Measurements from ENCODE around the gene SLC1A3. TPM values are rescaled to one million over a fixed set of nuclear protein-coding genes. Genes with fewer than 3 reads are reported as not detected.
A peak's percentile ranks its signal among the peaks of the same experiment; 100 is the strongest.

SLC1A3 gene
- total RNA-seq, 2 experiments from 2014 or later: 0.34 to 0.74 TPM

DNA sequence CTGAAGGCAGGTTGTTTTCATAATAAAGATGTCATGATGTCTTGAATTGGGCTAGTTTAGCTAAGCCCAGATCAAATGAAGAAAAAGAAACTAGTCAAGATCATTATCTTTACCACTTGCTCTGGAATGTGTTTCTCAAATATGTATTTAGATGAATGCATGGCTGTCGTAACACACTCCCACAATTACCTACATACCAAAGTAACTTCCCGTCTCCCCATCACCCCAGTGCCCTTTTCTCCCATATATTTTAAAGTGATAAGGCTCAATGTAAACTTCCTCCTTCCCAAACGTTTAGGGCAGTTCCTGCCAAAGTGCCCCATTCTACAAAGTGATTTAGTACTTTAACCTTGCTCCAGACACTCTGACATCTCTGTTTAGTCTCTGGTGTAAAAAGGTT lies 61.4 kb downstream of the SLC1A3 start:
- ChIA-PET CTCF (interaction anchor here (2.3 kb wide), 1 partner anchor 28 kb away, joined by 6 read pairs; no protein-coding TSS in a partner anchor), POLR2A (no interaction called here)
- Mint-ChIP-seq H3K9me3 (no peaks in the 10 kb centered on the region), H3K4me1 (ENCODE audit: low read depth) (no peaks in the 10 kb centered on the region), H3K27ac (no peak overlapping the region), H3K36me3 (ENCODE audit: low read depth) (no peaks in the 10 kb centered on the region), H3K27me3 (peaks cover 3% of the 10 kb centered on the region), H3K4me3 (no peak overlapping the region)
- ATAC-seq (no peak), DNase-seq (no peak)
- intact Hi-C loops (cut with micrococcal nuclease): no loop called here
- TF ChIP-seq, protein P1, sequence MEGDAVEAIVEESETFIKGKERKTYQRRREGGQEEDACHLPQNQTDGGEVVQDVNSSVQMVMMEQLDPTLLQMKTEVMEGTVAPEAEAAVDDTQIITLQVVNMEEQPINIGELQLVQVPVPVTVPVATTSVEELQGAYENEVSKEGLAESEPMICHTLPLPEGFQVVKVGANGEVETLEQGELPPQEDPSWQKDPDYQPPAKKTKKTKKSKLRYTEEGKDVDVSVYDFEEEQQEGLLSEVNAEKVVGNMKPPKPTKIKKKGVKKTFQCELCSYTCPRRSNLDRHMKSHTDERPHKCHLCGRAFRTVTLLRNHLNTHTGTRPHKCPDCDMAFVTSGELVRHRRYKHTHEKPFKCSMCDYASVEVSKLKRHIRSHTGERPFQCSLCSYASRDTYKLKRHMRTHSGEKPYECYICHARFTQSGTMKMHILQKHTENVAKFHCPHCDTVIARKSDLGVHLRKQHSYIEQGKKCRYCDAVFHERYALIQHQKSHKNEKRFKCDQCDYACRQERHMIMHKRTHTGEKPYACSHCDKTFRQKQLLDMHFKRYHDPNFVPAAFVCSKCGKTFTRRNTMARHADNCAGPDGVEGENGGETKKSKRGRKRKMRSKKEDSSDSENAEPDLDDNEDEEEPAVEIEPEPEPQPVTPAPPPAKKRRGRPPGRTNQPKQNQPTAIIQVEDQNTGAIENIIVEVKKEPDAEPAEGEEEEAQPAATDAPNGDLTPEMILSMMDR (IDR thresholded peaks at IDR 0.05): no peak

DNA sequence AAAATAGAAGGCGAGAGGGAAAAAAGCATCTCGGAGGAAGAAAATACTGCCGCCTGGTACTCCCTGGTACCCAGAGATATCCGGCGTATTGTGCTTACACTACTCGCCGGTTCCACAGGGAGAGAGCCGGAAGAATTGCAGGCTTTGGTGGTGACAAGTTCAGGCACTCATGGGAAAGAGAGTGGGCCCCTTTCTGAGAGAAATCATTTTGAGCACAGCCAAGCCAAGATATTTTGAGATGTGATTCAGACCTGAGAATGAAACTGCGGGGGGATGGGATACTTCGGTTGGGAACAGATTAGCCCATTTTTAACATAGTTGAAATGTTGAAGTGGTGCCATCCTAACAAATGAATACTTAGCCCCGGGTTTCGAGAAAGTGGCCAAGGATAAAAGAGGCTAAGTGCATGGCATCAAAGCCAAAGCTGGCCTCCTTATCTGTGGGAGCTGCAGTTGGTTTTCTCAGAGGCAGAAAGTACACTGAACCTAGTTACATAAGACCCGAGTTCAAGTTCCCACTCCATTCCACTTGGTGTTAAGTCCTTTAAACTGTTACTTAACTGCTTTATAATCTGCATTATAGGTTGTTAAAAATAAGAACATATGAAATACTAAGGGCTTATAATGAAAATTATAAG lies 62.7 kb downstream of the SLC1A3 start:
- no peaks in the 10 kb centered on the region for H3K4me1 Mint-ChIP-seq (ENCODE audit: low read depth)
- POLR2A ChIA-PET: interaction anchor here (1.0 kb wide), 1 partner anchor 207 kb away, joined by 3 read pairs; no protein-coding TSS in a partner anchor
- DNase-seq (no peak), ATAC-seq (no peak)
- CTCF ChIA-PET: interaction anchor here (2.3 kb wide), 1 partner anchor 27 kb away, joined by 6 read pairs; no protein-coding TSS in a partner anchor
- H3K27me3 Mint-ChIP-seq: peaks cover 3% of the 10 kb centered on the region
- TF ChIP-seq, protein P1 (IDR thresholded peaks at IDR 0.05): no peak
- H3K36me3 Mint-ChIP-seq (ENCODE audit: low read depth): no peaks in the 10 kb centered on the region
- intact Hi-C loops (cut with micrococcal nuclease): no loop called here
- no peaks in the 10 kb centered on the region for H3K9me3 Mint-ChIP-seq
- H3K27ac Mint-ChIP-seq: no peak overlapping the region
- H3K4me3 Mint-ChIP-seq: no peak overlapping the region

DNA sequence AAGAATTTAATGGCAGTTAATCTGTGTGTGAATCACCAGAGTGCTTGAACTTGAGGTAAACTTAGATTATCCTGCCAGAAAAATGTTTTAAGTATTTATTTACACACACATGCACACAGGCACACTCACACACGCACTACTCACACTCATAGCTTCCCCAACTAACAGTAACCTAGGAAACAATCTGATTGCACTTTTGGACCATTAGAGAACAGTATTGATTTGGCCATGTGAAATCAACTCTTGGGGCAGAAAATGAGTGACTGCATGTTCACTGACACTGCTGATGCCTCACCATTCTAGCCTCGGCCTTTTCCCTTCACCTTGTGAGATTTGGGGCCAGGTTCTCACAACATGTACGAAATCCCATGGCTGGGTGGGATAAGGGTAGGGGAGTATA lies 64.1 kb downstream of the SLC1A3 start:
- ATAC-seq (no peak), DNase-seq (no peak)
- TF ChIP-seq, protein P1 (IDR thresholded peaks at IDR 0.05): no peak
- H3K4me1 Mint-ChIP-seq (ENCODE audit: low read depth): no peaks in the 10 kb centered on the region
- H3K36me3 Mint-ChIP-seq (ENCODE audit: low read depth): no peaks in the 10 kb centered on the region
- CTCF ChIA-PET: interaction anchor here (0.6 to 1.1 kb wide), 2 partner anchors 14 to 255 kb away, joined by 3 to 4 read pairs; no protein-coding TSS in a partner anchor
- H3K27me3 Mint-ChIP-seq: peaks cover 3% of the 10 kb centered on the region
- intact Hi-C loops (cut with micrococcal nuclease): no loop called here
- no peak overlapping the region for H3K4me3 Mint-ChIP-seq
- no peak overlapping the region for H3K27ac Mint-ChIP-seq
- POLR2A ChIA-PET: no interaction called here
- no peaks in the 10 kb centered on the region for H3K9me3 Mint-ChIP-seq

DNA sequence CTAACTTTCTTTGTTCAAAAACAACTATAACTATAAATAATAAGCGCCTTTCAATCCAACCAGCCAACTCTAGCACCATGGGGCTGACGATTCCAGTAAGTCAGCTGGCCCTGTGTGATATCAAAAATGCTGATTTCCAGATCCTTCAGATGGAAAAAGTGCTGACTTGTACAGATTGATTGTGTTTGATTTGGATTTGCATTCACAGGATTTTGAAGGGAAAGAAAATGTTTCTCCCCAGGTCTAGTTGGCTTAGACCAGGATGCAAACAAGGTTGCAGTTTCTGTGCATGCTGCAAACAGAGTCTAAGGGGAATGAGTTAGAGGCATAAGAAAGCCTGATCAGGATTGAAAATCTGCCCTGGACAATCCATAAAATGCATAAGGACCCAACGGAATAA lies 68.9 kb downstream of the SLC1A3 start:
- POLR2A ChIA-PET: no interaction called here
- intact Hi-C loops (cut with micrococcal nuclease): no loop called here
- Mint-ChIP-seq H3K27me3 (peaks cover 5% of the 10 kb centered on the region), H3K27ac (no peak overlapping the region), H3K4me3 (no peak overlapping the region), H3K9me3 (no peaks in the 10 kb centered on the region), H3K4me1 (ENCODE audit: low read depth) (peaks cover 3% of the 10 kb centered on the region), H3K36me3 (ENCODE audit: low read depth) (no peaks in the 10 kb centered on the region)
- no peak for ATAC-seq
- TF ChIP-seq, protein P1 (IDR thresholded peaks at IDR 0.05): no peak
- CTCF ChIA-PET: no interaction called here
- no peak for DNase-seq

DNA sequence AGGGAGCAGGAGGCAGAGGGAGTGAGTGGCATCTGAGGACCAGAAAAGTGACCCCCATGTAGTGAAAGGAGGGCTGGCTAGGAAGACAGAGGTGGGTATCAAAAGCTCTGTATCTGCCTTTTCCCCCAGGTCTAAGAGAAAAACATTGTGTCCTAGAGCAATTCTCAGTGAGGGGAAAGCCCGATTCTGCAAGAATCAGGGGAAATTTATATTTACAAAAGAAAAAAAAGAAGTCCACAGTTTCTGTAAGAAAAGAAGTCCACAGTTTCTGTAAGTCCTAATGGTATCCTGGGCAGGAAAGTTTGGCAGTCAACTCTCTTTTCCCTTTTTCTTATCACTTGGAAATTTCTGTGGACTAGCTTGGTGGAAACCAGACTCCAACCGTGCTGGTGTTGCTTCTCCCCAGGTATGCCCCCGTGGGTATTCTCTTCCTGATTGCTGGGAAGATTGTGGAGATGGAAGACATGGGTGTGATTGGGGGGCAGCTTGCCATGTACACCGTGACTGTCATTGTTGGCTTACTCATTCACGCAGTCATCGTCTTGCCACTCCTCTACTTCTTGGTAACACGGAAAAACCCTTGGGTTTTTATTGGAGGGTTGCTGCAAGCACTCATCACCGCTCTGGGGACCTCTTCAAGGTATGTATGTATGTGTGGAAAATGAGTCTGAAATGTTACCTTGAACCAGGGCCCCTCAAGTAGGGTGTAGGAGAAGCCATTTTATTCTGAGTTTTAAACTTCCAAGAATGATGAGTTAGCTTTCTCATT lies 73.0 kb downstream of the SLC1A3 start:
- TF ChIP-seq, protein P1 (IDR thresholded peaks at IDR 0.05): no peak
- Mint-ChIP-seq H3K27me3 (peaks cover 5% of the 10 kb centered on the region), H3K27ac (no peak overlapping the region), H3K4me1 (ENCODE audit: low read depth) (peaks cover 3% of the 10 kb centered on the region), H3K9me3 (no peaks in the 10 kb centered on the region), H3K4me3 (no peak overlapping the region), H3K36me3 (ENCODE audit: low read depth) (no peaks in the 10 kb centered on the region)
- ChIA-PET CTCF (no interaction called here), POLR2A (no interaction called here)
- ATAC-seq (peak; percentile 30), DNase-seq (no peak)
- intact Hi-C loops (cut with micrococcal nuclease): no loop called here

All from activated CD8-positive, alpha-beta T cell treated with anti-CD3 and anti-CD28 coated beads for 36 hours (primary cell).